HG03108 (cell line): ENCODE data around the gene WDFY4.

ENCODE experiments used
- ATAC-seq: cut with Tn5 transposase; IDR thresholded peaks from one replicate; pipeline ENCODE4 v1.9.1; 2021; ENCODE audit warnings: moderate library complexity; ENCODE audit not compliant: unreplicated experiment

The WDFY4 gene

DNA sequence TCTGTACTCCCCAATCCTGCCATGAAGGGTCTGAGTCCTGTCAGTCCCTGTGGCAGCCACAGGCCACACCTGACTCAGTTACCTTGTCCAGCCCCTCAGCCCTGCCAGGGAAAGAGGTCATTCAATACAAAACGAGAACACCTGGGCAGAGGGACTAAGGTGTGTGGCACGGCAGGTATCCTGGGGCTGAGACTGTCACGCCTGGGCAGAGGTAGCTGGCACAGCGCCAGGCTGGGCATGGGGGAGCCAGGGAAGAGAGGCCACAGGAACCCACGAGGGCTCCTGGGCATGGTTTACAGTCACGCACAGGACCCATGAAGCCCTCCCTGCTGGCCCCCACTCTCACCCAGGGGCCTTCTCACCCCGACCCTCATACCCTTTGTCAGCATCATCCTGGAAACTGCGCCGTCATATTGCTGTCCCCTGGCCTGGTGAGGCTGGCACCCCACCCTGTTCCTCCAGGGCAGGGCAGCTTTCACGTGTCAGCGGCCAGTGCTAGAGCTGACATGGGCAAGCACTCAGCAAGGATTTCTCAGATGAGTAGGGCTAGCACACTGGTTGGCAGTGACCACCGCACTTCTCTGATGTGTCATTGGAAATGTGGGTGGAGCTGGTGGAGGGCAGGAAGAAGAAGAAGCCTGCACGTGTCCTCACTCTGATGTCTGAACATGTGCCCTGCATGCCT lies 212.2 kb downstream of the WDFY4 start:
- no peak for ATAC-seq

GRCh38 chr10:48897441-48897790 lies 212.7 kb downstream of the WDFY4 start:
- ATAC-seq = no peak

GRCh38 chr10:48898426-48898825 lies 213.8 kb downstream of the WDFY4 start:
- ATAC-seq = no peak

- no peak for ATAC-seq
Measured at GRCh38 chr10:48899781-48900180, 215.1 kb downstream of the WDFY4 start.

- no peak for ATAC-seq
Measured at GRCh38 chr10:48900371-48900801, 215.7 kb downstream of the WDFY4 start.

GRCh38 chr10:48901319-48901718 lies 216.6 kb downstream of the WDFY4 start:
- ATAC-seq = no peak

- no peak for ATAC-seq
Measured at GRCh38 chr10:48902096-48902495, 217.4 kb downstream of the WDFY4 start.

- no peak for ATAC-seq
Measured at GRCh38 chr10:48903151-48903550, 218.5 kb downstream of the WDFY4 start.

GRCh38 chr10:48904861-48905260 lies 220.2 kb downstream of the WDFY4 start:
- ATAC-seq = no peak

GRCh38 chr10:48905311-48905710 lies 220.6 kb downstream of the WDFY4 start:
- ATAC-seq = no peak

DNA sequence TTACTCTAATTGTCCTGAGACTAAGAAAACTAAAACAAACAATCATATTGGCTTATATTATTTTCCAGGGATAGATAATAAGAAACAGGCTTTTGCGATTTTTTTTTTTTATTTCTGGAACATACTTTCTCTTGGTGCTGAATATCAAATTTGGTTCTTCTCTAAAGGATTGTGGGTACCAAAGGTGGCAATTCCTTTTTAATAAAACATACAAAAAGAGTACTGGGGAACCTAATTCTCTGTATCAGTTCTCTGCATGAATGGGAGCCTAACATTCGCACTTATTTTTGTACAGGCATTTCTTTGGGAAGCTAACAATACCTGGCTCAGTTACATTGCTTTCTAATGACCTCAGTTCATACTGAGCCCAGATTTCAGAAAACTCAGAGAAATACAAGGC lies 222.2 kb downstream of the WDFY4 start:
- ATAC-seq = no peak

DNA sequence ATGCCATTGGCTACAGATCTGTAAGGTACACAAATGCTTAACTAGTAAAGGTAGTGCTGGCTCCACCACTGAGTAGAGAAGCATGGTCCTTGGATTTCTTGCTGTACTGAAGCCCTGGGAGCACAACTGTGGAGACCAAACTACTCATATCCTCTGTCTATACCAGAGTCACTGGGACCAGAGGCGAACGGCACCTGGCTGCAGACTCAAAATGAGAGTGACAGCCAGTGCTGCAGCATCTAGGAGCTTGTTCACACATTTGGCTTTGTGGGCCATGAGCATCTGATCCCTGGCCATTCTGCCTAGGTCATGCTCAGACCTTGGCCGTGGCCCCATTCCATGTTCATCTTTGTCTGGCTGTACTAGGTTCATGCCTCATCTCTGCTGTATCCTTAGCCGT lies 223.1 kb downstream of the WDFY4 start:
- no peak for ATAC-seq

DNA sequence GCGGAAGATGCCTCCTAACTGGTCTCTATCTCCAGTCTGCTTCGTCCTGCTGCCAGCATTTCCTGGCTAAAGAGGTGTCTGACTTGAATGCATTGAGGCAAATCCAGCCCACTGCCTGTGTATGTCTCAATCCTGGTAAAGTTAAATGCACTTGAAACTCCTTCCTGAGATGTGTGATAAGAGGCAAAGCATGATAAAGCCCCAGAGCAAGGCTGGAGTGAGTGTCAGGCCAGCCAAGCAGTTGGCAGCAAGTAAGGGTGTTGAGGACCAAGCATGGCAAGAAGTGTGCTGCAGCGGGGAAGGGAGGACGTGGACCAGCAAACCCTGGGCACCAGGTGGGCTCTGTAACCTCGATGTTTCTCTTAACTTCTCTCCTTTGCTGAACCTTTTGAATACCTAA lies 225.9 kb downstream of the WDFY4 start:
- ATAC-seq = no peak

- ATAC-seq = no peak
Measured at GRCh38 chr10:48913674-48914073, 229.0 kb downstream of the WDFY4 start.

DNA sequence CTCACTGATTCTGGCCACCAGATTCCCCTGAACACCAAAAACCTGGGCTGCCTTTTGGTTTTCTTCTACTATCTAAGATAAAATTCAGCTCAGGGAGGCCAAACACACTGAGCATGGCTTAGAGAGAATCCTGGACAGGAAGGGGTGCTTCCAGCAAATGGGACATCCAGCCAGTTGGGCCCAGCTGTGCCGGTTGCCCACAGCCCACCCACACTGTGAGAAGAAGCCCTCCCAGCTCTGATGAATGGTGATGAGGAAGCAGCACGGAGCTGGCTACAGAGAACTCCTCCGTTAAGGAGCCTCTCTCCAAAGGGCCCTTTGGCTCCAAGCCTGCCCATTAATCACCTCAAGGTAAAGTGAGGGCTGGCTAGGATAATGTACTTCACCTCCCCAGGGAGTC lies 239.1 kb downstream of the WDFY4 start:
- ATAC-seq = no peak

DNA sequence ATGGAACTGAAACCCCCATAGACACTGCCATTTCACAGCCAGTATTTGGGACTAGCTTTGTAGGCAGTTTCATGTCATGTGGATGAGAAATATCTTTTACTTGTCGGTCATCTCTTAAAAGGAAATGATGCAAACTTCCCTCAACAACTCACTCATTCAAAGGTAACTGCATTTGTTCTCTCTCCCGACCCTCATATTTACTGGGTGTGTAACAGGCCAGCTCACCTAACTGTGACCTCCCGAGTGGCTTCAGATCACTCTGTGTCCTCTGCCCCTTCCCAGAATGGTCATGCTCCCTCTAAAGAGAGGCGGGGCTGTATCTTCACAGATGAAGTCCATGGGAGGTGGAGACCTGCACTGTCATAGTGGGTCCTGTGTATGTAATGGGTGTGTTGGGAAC lies 240.3 kb downstream of the WDFY4 start:
- ATAC-seq = no peak

DNA sequence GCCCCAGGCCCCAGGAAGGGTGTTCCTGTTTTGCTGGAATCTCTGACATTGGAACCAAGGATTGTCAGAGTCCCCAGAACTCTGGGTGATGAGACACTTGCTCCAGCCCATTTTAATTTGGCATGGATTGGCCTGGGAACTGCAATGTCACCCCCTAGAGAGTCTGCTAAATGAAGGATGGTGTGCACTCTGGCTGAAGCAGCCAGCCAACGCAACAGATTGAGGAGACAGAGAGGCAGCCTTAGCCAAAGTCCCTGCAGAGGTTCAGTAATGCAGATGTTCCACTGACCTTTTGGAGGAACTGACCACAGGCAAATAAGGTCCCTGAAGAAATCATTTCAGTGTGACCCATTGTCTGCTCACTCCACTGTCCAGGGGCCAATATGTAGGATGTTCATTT lies 241.6 kb downstream of the WDFY4 start:
- no peak for ATAC-seq

DNA sequence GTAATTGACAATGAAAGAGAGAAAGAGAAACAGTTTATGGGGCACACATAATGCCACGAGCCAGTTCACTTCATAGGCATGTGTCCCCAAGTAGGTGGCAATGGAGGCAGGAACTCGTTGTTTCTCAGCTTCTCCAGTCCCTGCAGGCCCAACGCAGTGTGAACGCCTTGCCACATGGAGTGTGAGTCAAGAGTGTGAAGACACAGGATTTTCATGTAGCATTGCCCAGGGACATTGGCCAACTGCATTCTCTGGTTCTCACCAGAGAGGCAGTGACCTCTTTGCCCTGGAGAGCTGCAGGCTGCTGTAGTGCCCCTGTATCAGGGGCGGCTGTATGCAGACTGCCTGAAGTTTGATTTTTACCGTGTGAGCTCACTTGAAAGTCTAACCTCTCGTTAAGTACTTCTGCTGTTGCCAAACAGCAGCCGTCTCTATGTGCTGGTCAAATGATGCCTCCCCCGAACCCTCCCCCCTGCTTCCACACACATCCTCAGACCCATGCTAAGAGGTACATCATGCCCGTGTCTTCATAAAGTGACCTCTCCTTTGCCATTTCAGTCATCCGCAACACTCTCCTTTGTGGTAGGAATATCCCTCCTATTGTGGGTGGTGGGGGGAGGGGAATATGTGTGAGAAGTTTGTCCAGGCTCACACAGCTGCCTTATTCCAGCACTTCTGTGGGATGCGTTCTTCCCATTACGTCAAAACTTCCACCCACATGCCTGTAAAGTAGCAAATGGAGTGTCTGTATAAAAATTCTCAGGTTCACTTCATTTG lies 242.3 kb downstream of the WDFY4 start:
- ATAC-seq = no peak

DNA sequence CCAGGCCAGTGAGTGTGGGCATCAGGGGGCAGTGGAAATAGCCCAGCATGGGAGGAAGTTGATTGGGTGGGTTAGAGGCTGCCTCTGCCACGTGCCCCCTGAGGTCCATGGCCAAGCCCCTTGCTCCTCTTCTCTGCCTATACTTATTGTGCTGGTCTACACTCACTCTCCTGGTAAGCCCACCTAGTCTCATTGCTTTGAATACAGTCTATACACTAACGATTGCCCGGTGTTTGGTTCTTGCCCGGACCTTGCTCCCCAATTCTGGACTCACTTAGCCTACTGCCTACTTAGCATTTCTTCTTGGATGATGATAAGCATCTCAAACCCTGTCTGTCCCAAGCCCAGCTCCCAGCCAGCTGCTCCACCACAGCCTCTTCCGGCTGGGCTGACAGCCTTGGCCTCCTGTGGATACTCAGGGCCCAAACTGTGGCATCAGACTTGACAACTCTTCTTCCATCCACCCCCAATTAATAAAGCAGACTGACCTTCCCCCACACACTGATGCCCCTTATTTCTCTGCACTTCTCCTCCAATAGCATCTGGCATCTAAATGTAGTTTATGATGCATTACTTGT lies 244.8 kb downstream of the WDFY4 start:
- no peak for ATAC-seq

DNA sequence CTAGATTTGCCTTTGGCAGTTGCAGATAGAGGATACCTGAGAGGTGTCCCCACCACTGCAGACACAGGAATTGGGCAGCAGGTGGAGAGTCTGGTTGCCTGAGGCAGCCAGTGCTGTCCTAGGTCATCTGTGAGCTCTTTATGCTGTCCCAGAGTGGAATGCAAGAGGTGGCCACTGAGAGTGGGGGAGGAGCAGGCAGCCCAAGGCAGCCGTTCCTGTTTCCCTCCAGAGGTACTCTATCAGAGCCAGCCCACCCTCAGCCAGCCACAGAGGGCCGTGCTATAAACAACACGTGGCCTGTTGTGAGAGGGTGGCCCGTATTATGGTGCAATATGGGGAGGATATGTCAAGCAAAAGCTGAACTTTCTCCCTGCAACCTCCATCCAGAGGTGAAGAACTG lies 246.5 kb downstream of the WDFY4 start:
- ATAC-seq = no peak

DNA sequence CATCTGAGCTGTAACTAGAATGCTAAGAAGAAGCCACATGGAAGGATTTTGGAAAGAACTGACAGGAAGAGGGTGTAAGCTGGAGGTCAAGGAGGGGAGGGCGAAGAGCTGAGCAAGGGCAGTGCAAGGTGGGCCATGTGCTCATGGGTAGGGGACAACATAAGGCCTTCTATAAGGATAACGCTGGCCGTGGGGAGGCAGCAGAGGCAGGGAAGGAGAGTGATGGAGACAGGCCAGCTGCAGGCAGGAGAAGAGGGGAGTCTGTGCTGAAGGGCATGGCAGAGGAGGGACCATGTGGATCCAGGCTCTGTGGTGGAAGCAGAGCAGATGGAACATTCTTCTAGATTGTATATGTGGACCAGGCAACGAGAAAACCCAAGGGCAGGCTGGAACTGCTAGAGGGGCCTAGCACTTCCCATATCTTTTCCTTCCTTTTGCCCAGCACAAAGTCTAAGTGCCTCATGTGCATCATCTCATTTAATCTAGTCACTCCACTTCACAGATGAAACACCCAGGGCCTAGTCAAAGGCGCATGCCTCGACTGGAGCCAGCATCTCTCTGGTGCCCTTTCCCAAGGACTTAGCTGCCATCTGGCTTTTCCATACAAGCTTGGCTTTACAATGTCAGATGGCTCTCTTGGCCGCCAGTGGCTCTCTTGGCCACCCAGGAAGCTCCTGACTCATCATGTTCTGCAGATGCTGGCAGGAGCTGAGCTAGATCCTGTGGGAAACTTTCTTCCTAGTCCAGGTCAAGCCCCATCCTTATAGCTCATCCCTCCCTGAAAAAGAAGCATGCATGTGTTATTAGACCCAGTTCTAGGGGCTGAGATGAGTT lies 248.4 kb downstream of the WDFY4 start:
- ATAC-seq = no peak
